Activated naive CD4-positive, alpha-beta T cell treated with anti-CD3 and anti-CD28 coated beads, Interleukin-2, amount 50 U/mL, for 72 hours (primary cell): ENCODE measurements around the gene SLC35A1. TPM values are rescaled to one million over a fixed set of nuclear protein-coding genes. Genes with fewer than 3 reads are reported as not detected.

Experiments used
- ATAC-seq, 2 donors: fragments of 150-1000 bp; cut with Tn5 transposase; 2 replicates each; pipeline ENCODE4 v1.10.0; 2021; ENCODE audit warnings: mild to moderate bottlenecking in 2 of 2, moderate library complexity in 2 of 2
- DNase-seq, 2 donors: peaks; one replicate each; pipeline ENCODE4 v3.0.0; 2021 to 2022; ENCODE audit warnings: low spot score in 2 of 2
- H3K27ac Mint-ChIP-seq, 2 donors: one replicate each; pipeline ENCODE4 v1.8.0; 2022; ENCODE audit warnings: mild to moderate bottlenecking in 2 of 2, mixed read lengths in 2 of 2
- H3K36me3 Mint-ChIP-seq, 2 donors: one replicate each; pipeline ENCODE4 v1.8.0; 2022; ENCODE audit warnings: mixed read lengths in 2 of 2
- H3K9me3 Mint-ChIP-seq, 2 donors: one replicate each; pipeline ENCODE4 v1.8.0; 2022; ENCODE audit warnings: mixed read lengths in 2 of 2
- total RNA-seq, 2 donors: library from RNA; stranded (reverse); gene quantifications; one replicate each; pipeline ENCODE4 v1.2.3, GENCODE V29; 2022

The SLC35A1 gene
- total RNA-seq, 2 donors from 2014 or later, result 1.5 to 10.8 TPM

DNA sequence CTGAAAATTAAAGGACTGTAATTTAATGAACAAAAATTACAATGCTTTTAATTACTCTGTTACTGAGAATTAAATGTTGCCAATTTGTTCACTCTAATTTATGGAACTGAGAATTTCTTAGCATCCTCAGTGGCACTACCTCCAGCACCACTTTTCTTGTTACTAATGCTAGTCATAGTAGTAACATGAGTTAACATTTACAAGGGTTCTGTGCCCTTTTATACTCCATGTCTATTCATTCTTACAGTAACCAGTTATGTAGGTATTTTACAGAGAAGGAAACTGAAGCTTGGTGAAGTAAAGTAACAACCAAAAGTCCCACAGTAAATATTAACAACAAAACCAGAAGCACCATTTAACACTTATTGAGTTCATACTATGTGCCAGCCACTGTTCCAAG is 82.7 kb downstream of the SLC35A1 start:
- no peak overlapping the region for H3K27ac Mint-ChIP-seq

DNA sequence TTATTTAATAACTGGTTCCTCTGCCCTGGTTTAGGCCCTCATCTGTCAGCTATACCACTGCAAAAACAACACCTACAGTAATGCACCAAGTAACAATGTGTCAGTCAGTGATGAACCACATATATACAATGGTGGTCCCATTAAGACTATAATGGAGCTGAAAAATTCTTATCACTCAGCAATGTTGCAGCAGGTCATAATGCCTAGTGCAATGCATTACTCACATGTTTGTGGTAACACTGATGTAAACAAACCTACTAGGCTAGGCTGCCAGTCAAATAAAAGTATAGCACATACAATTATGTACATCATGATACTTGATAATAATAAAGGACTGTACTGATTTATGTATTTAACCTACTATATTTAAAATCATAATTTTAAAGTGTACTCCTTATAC is 85.7 kb downstream of the SLC35A1 start:
- H3K27ac Mint-ChIP-seq, result no peak overlapping the region
- no peak for ATAC-seq
- no peaks in the 10 kb centered on the region for H3K9me3 Mint-ChIP-seq
- DNase-seq, result no peak
- H3K36me3 Mint-ChIP-seq, result peaks cover 5 to 8% of the 10 kb centered on the region in 2 donors

More for the DNA sequence above, 82.7 kb downstream of the SLC35A1 start:
- no peaks in the 10 kb centered on the region for H3K9me3 Mint-ChIP-seq
- H3K36me3 Mint-ChIP-seq, result peaks cover 5 to 15% of the 10 kb centered on the region in 2 donors
- DNase-seq (no peak), ATAC-seq (peak; percentile 40 to 59)

DNA sequence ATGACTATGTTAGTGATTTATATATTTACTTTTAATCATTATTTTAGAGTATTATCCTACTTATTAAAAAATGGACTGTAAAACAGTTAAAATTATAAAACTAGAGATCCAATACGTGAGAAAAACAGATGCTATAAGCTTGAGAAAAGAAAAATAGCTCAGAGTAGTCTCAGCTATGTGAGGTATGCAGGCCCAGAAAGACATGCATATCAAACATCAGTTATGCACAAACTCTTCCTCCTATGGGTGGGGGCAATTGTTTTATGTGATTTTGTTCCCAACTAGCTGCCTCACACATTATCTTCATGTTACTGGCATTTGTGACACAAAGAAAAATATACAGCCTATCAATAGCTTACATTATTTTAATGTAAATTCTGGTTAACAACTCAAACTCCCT is 88.2 kb downstream of the SLC35A1 start:
- no peak for DNase-seq
- Mint-ChIP-seq H3K27ac (no peak overlapping the region), H3K36me3 (no peaks in the 10 kb centered on the region), H3K9me3 (no peaks in the 10 kb centered on the region)
- ATAC-seq, result no peak

Other genes starting within 250 kb of the SLC35A1 start
- gene SMIM8, start 150.4 kb upstream of the SLC35A1 start, total RNA-seq, result 10 to 100 TPM in 1 of 2 donors, 1 to 10 TPM in 1; 3.1 to 10.9 TPM
- gene GJB7, start 143.7 kb upstream of the SLC35A1 start, total RNA-seq, result not detected
- 1 to 10 TPM in 1 of 2 donors, under 1 TPM in 1; 0.64 to 2.7 TPM for gene C6orf163, start 128.2 kb upstream of the SLC35A1 start, total RNA-seq
- gene CFAP206, start 65.0 kb upstream of the SLC35A1 start, total RNA-seq, result not detected
- 10 to 100 TPM; 22.5 to 27.3 TPM for gene RARS2, start 117.0 kb downstream of the SLC35A1 start, total RNA-seq
- 10 to 100 TPM; 41.6 to 42.5 TPM for gene ORC3, start 117.2 kb downstream of the SLC35A1 start, total RNA-seq
- 10 to 100 TPM; 48.8 to 63.4 TPM for gene AKIRIN2, start 229.3 kb downstream of the SLC35A1 start, total RNA-seq